ENCODE measurements around the gene SMIM10L1. TPM values are rescaled to one million over a fixed set of nuclear protein-coding genes. Genes with fewer than 3 reads are reported as not detected.

SMIM10L1 gene
- total RNA-seq, 1 experiment from 2014 or later, result 10.8 TPM

GRCh38 chr12:11182529-11182928 is 11.5 kb downstream of the SMIM10L1 start:
- intact Hi-C loops (cut with micrococcal nuclease; ENCODE audit: unreplicated experiment), result no loop called here
- Histone ChIP-seq H3K4me3 (no peak overlapping the region), H3K79me2 (ENCODE audit: low read depth) (no peaks in the 10 kb centered on the region), H2AFZ (no peak overlapping the region), H3K9me3 (ENCODE audit: insufficient read depth, low read depth) (no peaks in the 10 kb centered on the region), H3K4me1 (replicated peaks; ENCODE audit: insufficient read depth) (no peaks in the 10 kb centered on the region), H3K27me3 (ENCODE audit: insufficient read depth, low read depth) (no peaks in the 10 kb centered on the region), H3K27ac (no peak overlapping the region), H3F3A (ENCODE audit: insufficient read depth, low read depth) (no peaks in the 10 kb centered on the region), H3K36me3 (ENCODE audit: low read depth) (no peaks in the 10 kb centered on the region), H3K9me2 (ENCODE audit: insufficient read depth) (no peaks in the 10 kb centered on the region), H3K4me2 (no peak overlapping the region), H4K20me1 (ENCODE audit: insufficient read depth) (no peaks in the 10 kb centered on the region)
- BruUV-seq (replicated peaks), result no TSS peak
- DNase-seq, result no peak
- TF ChIP-seq EZH2 (IDR thresholded peaks at IDR 0.05; ENCODE audit: low read depth) (no peak), CTCF (conservative IDR thresholded peaks at IDR 0.05) (no peak)
- ChIA-PET POLR2A (ENCODE audit: unreplicated experiment) (interaction anchor here (0.9 kb wide), 1 partner anchor 12 kb away, joined by 4 read pairs; the partner anchor contains the start of gene SMIM10L1), CTCF (interaction anchor here (0.6 kb wide), 1 partner anchor 23 kb away, joined by 4 read pairs; no protein-coding TSS in a partner anchor)

GRCh38 chr12:11183011-11183410 is 12.0 kb downstream of the SMIM10L1 start:
- Histone ChIP-seq H3K4me3 (no peak overlapping the region), H3K4me2 (no peak overlapping the region), H3K27ac (no peak overlapping the region), H2AFZ (no peak overlapping the region), H3K4me1 (replicated peaks; ENCODE audit: insufficient read depth) (no peaks in the 10 kb centered on the region), H3K9me2 (ENCODE audit: insufficient read depth) (no peaks in the 10 kb centered on the region), H3K36me3 (ENCODE audit: low read depth) (no peaks in the 10 kb centered on the region), H3F3A (ENCODE audit: insufficient read depth, low read depth) (no peaks in the 10 kb centered on the region), H3K27me3 (ENCODE audit: insufficient read depth, low read depth) (no peaks in the 10 kb centered on the region), H3K9me3 (ENCODE audit: insufficient read depth, low read depth) (no peaks in the 10 kb centered on the region), H4K20me1 (ENCODE audit: insufficient read depth) (no peaks in the 10 kb centered on the region), H3K79me2 (ENCODE audit: low read depth) (no peaks in the 10 kb centered on the region)
- BruUV-seq (replicated peaks), result no TSS peak
- ChIA-PET CTCF (interaction anchor here (0.6 kb wide), 1 partner anchor 22 kb away, joined by 4 read pairs; no protein-coding TSS in a partner anchor), POLR2A (ENCODE audit: unreplicated experiment) (no interaction called here)
- no peak for DNase-seq
- TF ChIP-seq CTCF (conservative IDR thresholded peaks at IDR 0.05) (no peak), EZH2 (IDR thresholded peaks at IDR 0.05; ENCODE audit: low read depth) (no peak)
- intact Hi-C loops (cut with micrococcal nuclease; ENCODE audit: unreplicated experiment), result no loop called here

- Histone ChIP-seq H4K20me1 (ENCODE audit: insufficient read depth) (no peaks in the 10 kb centered on the region), H3K27ac (no peak within 1 kb of the TSS), H2AFZ (no peak within 1 kb of the TSS), H3K9me3 (ENCODE audit: insufficient read depth, low read depth) (no peaks in the 10 kb centered on the region), H3K4me3 (no peak within 1 kb of the TSS), H3K4me2 (no peak within 1 kb of the TSS), H3K79me2 (ENCODE audit: low read depth) (no peaks in the 10 kb centered on the region), H3K36me3 (ENCODE audit: low read depth) (no peaks in the 10 kb centered on the region), H3K9me2 (ENCODE audit: insufficient read depth) (no peaks in the 10 kb centered on the region), H3K4me1 (replicated peaks; ENCODE audit: insufficient read depth) (no peaks in the 10 kb centered on the region), H3F3A (ENCODE audit: insufficient read depth, low read depth) (no peaks in the 10 kb centered on the region), H3K27me3 (ENCODE audit: insufficient read depth, low read depth) (no peaks in the 10 kb centered on the region)
- no peak for DNase-seq
- intact Hi-C loops (cut with micrococcal nuclease; ENCODE audit: unreplicated experiment), result no loop called here
- TF ChIP-seq EZH2 (IDR thresholded peaks at IDR 0.05; ENCODE audit: low read depth) (no peak), CTCF (conservative IDR thresholded peaks at IDR 0.05) (no peak)
- ChIA-PET CTCF (no interaction called here), POLR2A (ENCODE audit: unreplicated experiment) (no interaction called here)
- BruUV-seq (replicated peaks), result no TSS peak
Observed at GRCh38 chr12:11186837-11187236, 15.8 kb downstream of the SMIM10L1 start, which contains the start of gene TAS2R42. Gene TAS2R42, minus strand, starts transcription at chr12:11186937. Its CDS starts 0 bp downstream, at chr12:11186937.

All from PC-9 (cell line).